OCI-LY3 (cell line): ENCODE data around the gene C4A.
"Not testable (repeated sequence)": the region's sequence is repeated elsewhere in the genome, so short reads cannot be mapped to it uniquely, and the experiment has no call there.

ENCODE experiments used
- H2AFZ ChIP-seq: fragments of 200-600, 300-600 bp; shearing (Covaris generic); 2 replicates; pipeline ENCODE4 v1.6.0; 2014; ENCODE audit warnings: antibody characterized with exemption, low read depth, low read length
- H3K27ac ChIP-seq: fragments of 200-600, 300-600 bp; sonication (generic); 2 replicates; pipeline ENCODE4 v1.5.1; 2014; ENCODE audit warnings: mild to moderate bottlenecking, low read length, moderate library complexity, mixed read lengths
- H3K27me3 ChIP-seq: fragments of 200-600, 300-600 bp; sonication (generic); 2 replicates; pipeline ENCODE4 v1.6.1; 2014; ENCODE audit warnings: low read depth, low read length, mixed read lengths
- H3K36me3 ChIP-seq: fragments of 200-600, 300-600 bp; sonication (generic); replicated peaks from 2 replicates; pipeline ENCODE3; 2014; ENCODE audit warnings: low read depth, low read length, mixed read lengths
- H3K4me1 ChIP-seq: fragments of 300-600, 200-600 bp; sonication (generic); 2 replicates; pipeline ENCODE4 v1.6.1; 2014; ENCODE audit warnings: low read length, mixed read lengths
- H3K4me2 ChIP-seq: fragments of 200-600, 300-600 bp; sonication (generic); 2 replicates; pipeline ENCODE4 v1.6.1; 2014; ENCODE audit warnings: low read length, mixed read lengths
- H3K4me3 ChIP-seq: fragments of 300-600, 200-600 bp; sonication (generic); 2 replicates; pipeline ENCODE4 v1.5.1; 2014; ENCODE audit warnings: antibody characterized with exemption, mild to moderate bottlenecking, low read length, moderate library complexity
- H3K79me2 ChIP-seq: fragments of 300-600, 200-600 bp; shearing (Covaris generic); 2 replicates; pipeline ENCODE4 v1.6.1; 2014; ENCODE audit warnings: mild to moderate bottlenecking, low read length, mixed read lengths
- H3K9ac ChIP-seq: fragments of 300-600, 200-600 bp; shearing (Covaris generic); 2 replicates; pipeline ENCODE4 v1.6.0; 2014; ENCODE audit warnings: mild to moderate bottlenecking, low read length, moderate library complexity
- H3K9me3 ChIP-seq: fragments of 200-600, 300-600 bp; shearing (Covaris generic); 2 replicates; pipeline ENCODE4 v1.6.1; 2014; ENCODE audit warnings: low read length, mixed read lengths; ENCODE audit not compliant: insufficient read depth
- H4K20me1 ChIP-seq: fragments of 200-600, 300-600 bp; sonication (generic); 2 replicates; pipeline ENCODE4 v1.6.1; 2016; ENCODE audit warnings: low read length, mixed read lengths; ENCODE audit not compliant: insufficient read depth
- CTCF ChIP-seq: fragments of 200-600, 300-600 bp; sonication (generic); IDR thresholded peaks from 2 replicates; pipeline ENCODE4 v1.5.1; 2014; ENCODE audit warnings: antibody characterized with exemption, low read length, low read depth
- EZH2phosphoT487 ChIP-seq: fragments of 200-600 bp; shearing (Covaris generic); IDR thresholded peaks from 2 replicates; pipeline ENCODE4 v1.6.1; 2018; ENCODE audit warnings: antibody characterized with exemption, mixed run types, low read depth

C4A gene

GRCh38 chr6:31981744-31982143 lies at the start of gene C4A:
Gene C4A (plus strand): TSS chr6:31982057. CDS start chr6:31982108, 51 bp downstream.
- not testable (repeated sequence) for H2AFZ ChIP-seq, H3K9ac ChIP-seq, H3K4me3 ChIP-seq, H3K4me1 ChIP-seq, H3K36me3 ChIP-seq, H3K9me3 ChIP-seq, H3K27ac ChIP-seq, H4K20me1 ChIP-seq, H3K4me2 ChIP-seq, H3K79me2 ChIP-seq, H3K27me3 ChIP-seq

- H4K20me1 ChIP-seq, H3K27ac ChIP-seq, H3K36me3 ChIP-seq, H2AFZ ChIP-seq, H3K9me3 ChIP-seq, H3K4me2 ChIP-seq, H3K9ac ChIP-seq, H3K4me1 ChIP-seq, H3K27me3 ChIP-seq, H3K79me2 ChIP-seq, H3K4me3 ChIP-seq: not testable (repeated sequence)
Measured at GRCh38 chr6:31932137-31932536, 49.7 kb upstream of the C4A start.

- Histone ChIP-seq H2AFZ (no peak overlapping the region), H3K27me3 (no peaks in the 10 kb centered on the region), H3K27ac (no peak overlapping the region), H3K4me3 (no peak overlapping the region), H3K4me1 (no peaks in the 10 kb centered on the region), H4K20me1 (no peaks in the 10 kb centered on the region), H3K79me2 (no peaks in the 10 kb centered on the region), H3K36me3 (no peaks in the 10 kb centered on the region), H3K9me3 (no peaks in the 10 kb centered on the region), H3K4me2 (no peak overlapping the region), H3K9ac (no peak overlapping the region)
- TF ChIP-seq CTCF, result no peak
- TF ChIP-seq EZH2phosphoT487, result no peak
Measured at GRCh38 chr6:31933537-31933936, 48.3 kb upstream of the C4A start.

- Histone ChIP-seq H4K20me1 (no peaks in the 10 kb centered on the region), H3K4me2 (no peak overlapping the region), H2AFZ (no peak overlapping the region), H3K27ac (no peak overlapping the region), H3K79me2 (no peaks in the 10 kb centered on the region), H3K27me3 (no peaks in the 10 kb centered on the region), H3K36me3 (no peaks in the 10 kb centered on the region), H3K4me3 (no peak overlapping the region), H3K9ac (no peak overlapping the region), H3K4me1 (no peaks in the 10 kb centered on the region), H3K9me3 (no peaks in the 10 kb centered on the region)
- TF ChIP-seq EZH2phosphoT487 (no peak), CTCF (no peak)
Measured at GRCh38 chr6:31935021-31935420, 46.8 kb upstream of the C4A start.

- Histone ChIP-seq H3K79me2 (no peaks in the 10 kb centered on the region), H3K9me3 (no peaks in the 10 kb centered on the region), H2AFZ (no peak overlapping the region), H3K4me1 (no peaks in the 10 kb centered on the region), H3K4me3 (no peak overlapping the region), H3K4me2 (no peak overlapping the region), H3K9ac (no peak overlapping the region), H3K36me3 (no peaks in the 10 kb centered on the region), H3K27me3 (no peaks in the 10 kb centered on the region), H3K27ac (no peak overlapping the region), H4K20me1 (no peaks in the 10 kb centered on the region)
- no peak for TF ChIP-seq CTCF
Measured at GRCh38 chr6:31935823-31936222, 46.0 kb upstream of the C4A start.
